ENCODE data around the gene IGF1R.

IGF1R gene

GRCh38 chr15:98712845-98713584 is 64.7 kb downstream of the IGF1R start:
- H3K4me3 ChIP-seq (ENCODE audit: low read depth, low read length): no peak overlapping the region
- TF ChIP-seq CTCF (IDR thresholded peaks at IDR 0.05; ENCODE audit: insufficient read depth, low read depth, low read length, missing control alignments): no peak
- no peak for DNase-seq (ENCODE audit: low read depth)

DNA sequence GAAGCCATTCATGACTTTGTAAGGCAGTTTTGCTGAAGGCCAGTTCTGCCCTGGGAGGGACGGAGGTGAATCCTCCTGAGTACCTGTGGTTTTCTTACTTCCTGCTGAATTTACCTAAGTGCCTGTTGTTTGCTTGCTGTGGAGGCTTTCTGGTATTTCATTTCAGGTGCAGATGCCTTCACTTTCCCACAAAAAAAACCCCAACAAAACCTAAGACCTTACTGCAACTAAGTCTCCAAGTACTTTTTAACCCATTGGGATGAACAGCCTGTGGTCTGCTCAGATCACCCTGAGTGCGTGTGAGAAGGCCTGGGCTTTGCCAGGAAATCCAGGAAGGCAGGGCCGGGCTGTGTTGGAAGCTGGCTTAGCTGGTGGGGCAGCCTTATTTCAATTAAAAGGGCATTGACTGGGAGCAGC is 65.3 kb downstream of the IGF1R start:
- peak; percentile 78 for DNase-seq (ENCODE audit: low read depth)
- no peak for TF ChIP-seq CTCF (IDR thresholded peaks at IDR 0.05; ENCODE audit: insufficient read depth, low read depth, low read length, missing control alignments)
- H3K4me3 ChIP-seq (ENCODE audit: low read depth, low read length): no peak overlapping the region

GRCh38 chr15:98714922-98715321 is 66.6 kb downstream of the IGF1R start:
- no peak overlapping the region for H3K4me3 ChIP-seq (ENCODE audit: low read depth, low read length)
- TF ChIP-seq CTCF (IDR thresholded peaks at IDR 0.05; ENCODE audit: insufficient read depth, low read depth, low read length, missing control alignments): no peak

DNA sequence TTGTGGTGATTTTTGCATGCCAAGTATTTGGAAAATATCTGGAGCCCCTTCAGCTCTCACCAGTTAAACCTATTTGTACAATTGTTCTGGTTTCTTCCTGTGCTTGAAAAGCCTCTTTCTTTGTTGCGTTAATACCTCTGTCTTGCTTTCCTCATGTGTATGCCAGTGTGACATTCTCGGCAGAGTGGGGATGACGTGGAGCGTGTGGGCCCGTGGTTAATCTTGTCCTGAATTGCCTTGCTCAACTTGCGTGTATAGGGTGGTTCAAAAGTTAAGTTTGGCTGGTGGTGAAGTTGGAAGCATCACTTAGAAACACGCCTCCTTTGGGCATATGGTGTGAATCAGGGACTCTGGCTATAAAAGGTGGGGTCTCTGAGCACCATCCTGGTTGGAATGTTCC is 67.1 kb downstream of the IGF1R start:
- H3K4me3 ChIP-seq (ENCODE audit: low read depth, low read length): no peak overlapping the region
- no peak for TF ChIP-seq CTCF (IDR thresholded peaks at IDR 0.05; ENCODE audit: insufficient read depth, low read depth, low read length, missing control alignments)
- DNase-seq (ENCODE audit: low read depth): no peak

More at GRCh38 chr15:98714922-98715321, 66.6 kb downstream of the IGF1R start:
- DNase-seq (ENCODE audit: low read depth): no peak

DNA sequence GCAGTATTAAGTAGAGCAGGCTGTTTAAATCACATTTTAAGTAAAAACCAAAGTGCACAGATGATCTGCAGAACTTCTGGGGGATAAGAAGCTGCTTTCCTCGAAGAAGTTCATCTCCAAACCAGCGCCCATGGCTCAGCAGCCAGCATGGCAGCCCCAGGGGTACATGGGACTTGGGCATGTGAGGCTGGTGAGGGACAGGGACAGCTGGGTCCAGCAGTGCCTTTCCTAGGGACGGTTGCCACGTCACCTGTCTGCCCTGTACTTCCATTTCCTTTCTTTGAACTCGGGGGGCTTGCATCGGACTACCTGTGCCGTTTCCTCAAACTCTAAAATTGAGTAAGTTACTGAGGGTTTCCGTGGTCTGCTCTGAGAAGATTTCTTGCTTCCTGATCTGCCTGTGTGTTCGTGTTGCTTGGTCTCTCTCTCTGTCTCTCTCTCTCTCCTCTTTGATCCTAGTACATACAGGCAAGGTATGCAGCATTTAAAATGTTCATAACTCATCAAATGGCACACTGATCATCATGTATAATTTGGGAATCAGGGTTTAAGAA is 67.6 kb downstream of the IGF1R start:
- TF ChIP-seq CTCF (IDR thresholded peaks at IDR 0.05; ENCODE audit: insufficient read depth, low read depth, low read length, missing control alignments): no peak
- peak; percentile 32 for DNase-seq (ENCODE audit: low read depth)
- H3K4me3 ChIP-seq (ENCODE audit: low read depth, low read length): no peak overlapping the region

DNA sequence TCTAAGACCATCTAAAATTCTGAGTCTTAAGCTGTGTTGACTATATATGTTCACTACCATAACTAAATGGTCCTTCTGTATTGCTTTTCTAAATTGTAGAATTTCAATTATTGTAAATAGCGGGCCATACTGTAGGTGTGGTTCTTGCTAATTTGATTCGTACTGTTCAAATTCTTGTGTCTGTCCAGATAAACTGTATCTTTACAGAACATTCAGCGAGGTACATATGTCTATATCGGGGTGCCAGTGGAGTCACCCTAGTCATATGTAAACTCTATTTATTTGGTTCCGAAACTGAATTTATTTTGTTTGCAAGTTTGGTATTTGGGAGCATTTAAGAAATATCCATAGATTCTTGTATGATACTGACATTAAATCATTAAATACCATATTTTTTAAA is 69.0 kb downstream of the IGF1R start:
- no peak for TF ChIP-seq CTCF (IDR thresholded peaks at IDR 0.05; ENCODE audit: insufficient read depth, low read depth, low read length, missing control alignments)
- no peak overlapping the region for H3K4me3 ChIP-seq (ENCODE audit: low read depth, low read length)
- DNase-seq (ENCODE audit: low read depth): no peak

DNA sequence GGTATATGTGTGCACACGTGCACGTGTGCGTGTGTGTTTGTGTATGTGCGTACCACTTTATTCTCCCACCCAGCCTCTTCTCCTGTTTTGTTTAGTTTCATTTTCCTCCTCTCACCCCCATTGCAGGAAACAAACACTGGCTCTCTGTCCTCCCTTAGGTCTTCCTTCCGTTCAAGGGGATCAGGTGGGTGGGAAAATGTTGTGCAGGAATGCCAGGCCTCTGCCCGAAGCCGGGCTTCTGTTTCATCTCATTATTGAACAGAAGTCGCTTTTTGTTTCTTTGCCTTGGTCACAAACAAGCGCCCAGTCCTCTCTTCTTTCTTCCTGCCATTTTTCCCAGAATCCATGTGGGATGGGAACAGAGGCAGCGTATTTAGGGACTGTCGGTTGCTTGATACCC is 69.6 kb downstream of the IGF1R start:
- no peak for DNase-seq (ENCODE audit: low read depth)
- no peak overlapping the region for H3K4me3 ChIP-seq (ENCODE audit: low read depth, low read length)
- no peak for TF ChIP-seq CTCF (IDR thresholded peaks at IDR 0.05; ENCODE audit: insufficient read depth, low read depth, low read length, missing control alignments)

Measured in GM12865 (cell line).